Cerebellar cortex (tissue), 1 donor: ENCODE results near the gene ITGA1.
A peak's percentile ranks its signal among the peaks of the same experiment; 100 is the strongest.

Source experiments
- DNase-seq: peaks from one replicate; pipeline ENCODE4 v3.0.0-alpha.2; 2015; ENCODE audit warnings: low spot score

ITGA1 gene

GRCh38 chr5:52772668-52773067, 15.0 kb upstream of the ITGA1 start:
- DNase-seq: no peak

- DNase-seq: no peak
These were observed 14.4 kb upstream of the ITGA1 start for GRCh38 chr5:52773342-52773741.

GRCh38 chr5:52774005-52774410, 13.7 kb upstream of the ITGA1 start:
- DNase-seq: no peak

GRCh38 chr5:52776116-52776515, 11.6 kb upstream of the ITGA1 start:
- no peak for DNase-seq

GRCh38 chr5:52777186-52777585, 10.5 kb upstream of the ITGA1 start:
- no peak for DNase-seq

GRCh38 chr5:52778781-52779180, 8.9 kb upstream of the ITGA1 start:
- DNase-seq: no peak

- no peak for DNase-seq
These were observed 8.5 kb upstream of the ITGA1 start for GRCh38 chr5:52779213-52779612.

GRCh38 chr5:52783226-52783959, 4.3 kb upstream of the ITGA1 start:
- no peak for DNase-seq

- DNase-seq: no peak
These were observed 3.0 kb upstream of the ITGA1 start for GRCh38 chr5:52784737-52785136.

- DNase-seq: no peak
These were observed 1.3 kb upstream of the ITGA1 start for GRCh38 chr5:52786391-52786790.

- peak; percentile 18 for DNase-seq
These were observed 642 bp upstream of the ITGA1 start for GRCh38 chr5:52786949-52787599.

- no peak for DNase-seq
These were observed 747 bp downstream of the ITGA1 start for GRCh38 chr5:52788505-52788821.

GRCh38 chr5:52789378-52789777, 1.7 kb downstream of the ITGA1 start:
- no peak for DNase-seq

GRCh38 chr5:52789851-52790250, 2.1 kb downstream of the ITGA1 start:
- no peak for DNase-seq

- DNase-seq: no peak
These were observed 3.6 kb downstream of the ITGA1 start for GRCh38 chr5:52791366-52791765.

- no peak for DNase-seq
These were observed 6.8 kb downstream of the ITGA1 start for GRCh38 chr5:52794519-52794918.

GRCh38 chr5:52796031-52796430, 8.3 kb downstream of the ITGA1 start:
- no peak for DNase-seq

- DNase-seq: no peak
These were observed 8.9 kb downstream of the ITGA1 start for GRCh38 chr5:52796516-52797103.

GRCh38 chr5:52798938-52799337, 11.2 kb downstream of the ITGA1 start:
- no peak for DNase-seq

GRCh38 chr5:52799358-52799982, 11.8 kb downstream of the ITGA1 start:
- DNase-seq: no peak

GRCh38 chr5:52799983-52800393, 12.3 kb downstream of the ITGA1 start:
- DNase-seq: peak; percentile 93

GRCh38 chr5:52800394-52801213, 12.9 kb downstream of the ITGA1 start:
- peak; percentile 61 for DNase-seq
